GM19240 (cell line): ENCODE data around the gene NEIL1.
"Not testable (repeated sequence)": the region's sequence is repeated elsewhere in the genome, so short reads cannot be mapped to it uniquely, and the experiment has no call there.

Experiments
- DNase-seq: peaks from one replicate; pipeline ENCODE4 v3.0.0; 2011; ENCODE audit warnings: low spot score; ENCODE audit not compliant: insufficient read length

The NEIL1 gene, protein sequence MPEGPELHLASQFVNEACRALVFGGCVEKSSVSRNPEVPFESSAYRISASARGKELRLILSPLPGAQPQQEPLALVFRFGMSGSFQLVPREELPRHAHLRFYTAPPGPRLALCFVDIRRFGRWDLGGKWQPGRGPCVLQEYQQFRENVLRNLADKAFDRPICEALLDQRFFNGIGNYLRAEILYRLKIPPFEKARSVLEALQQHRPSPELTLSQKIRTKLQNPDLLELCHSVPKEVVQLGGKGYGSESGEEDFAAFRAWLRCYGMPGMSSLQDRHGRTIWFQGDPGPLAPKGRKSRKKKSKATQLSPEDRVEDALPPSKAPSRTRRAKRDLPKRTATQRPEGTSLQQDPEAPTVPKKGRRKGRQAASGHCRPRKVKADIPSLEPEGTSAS

DNA sequence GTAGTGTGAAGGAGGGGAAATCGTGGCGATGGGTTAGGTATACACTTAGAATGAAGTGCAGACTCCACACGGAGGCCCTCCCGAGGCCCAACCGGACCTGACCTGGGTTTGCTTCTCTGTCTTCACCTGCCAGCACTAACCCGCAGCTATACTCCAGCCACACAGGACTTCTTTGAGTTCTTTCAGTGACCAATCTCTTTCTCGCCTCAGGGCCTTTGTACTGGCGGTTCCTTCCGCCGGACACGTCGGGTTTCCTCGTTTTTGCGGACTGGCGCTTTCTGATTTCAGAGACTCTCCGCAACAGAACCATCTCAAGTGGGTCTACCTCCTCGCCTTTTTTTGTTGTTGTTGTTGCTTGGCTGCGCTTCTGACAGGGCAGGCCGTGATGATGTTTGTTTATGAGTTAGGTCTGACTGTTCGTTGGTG, at the start of gene NEIL1:
Gene NEIL1, plus strand, starts transcription at position 244 of the 426 bp plus-strand sequence. CDS start 1,867 bp downstream, outside the sequence.
- DNase-seq, result no peak

DNA sequence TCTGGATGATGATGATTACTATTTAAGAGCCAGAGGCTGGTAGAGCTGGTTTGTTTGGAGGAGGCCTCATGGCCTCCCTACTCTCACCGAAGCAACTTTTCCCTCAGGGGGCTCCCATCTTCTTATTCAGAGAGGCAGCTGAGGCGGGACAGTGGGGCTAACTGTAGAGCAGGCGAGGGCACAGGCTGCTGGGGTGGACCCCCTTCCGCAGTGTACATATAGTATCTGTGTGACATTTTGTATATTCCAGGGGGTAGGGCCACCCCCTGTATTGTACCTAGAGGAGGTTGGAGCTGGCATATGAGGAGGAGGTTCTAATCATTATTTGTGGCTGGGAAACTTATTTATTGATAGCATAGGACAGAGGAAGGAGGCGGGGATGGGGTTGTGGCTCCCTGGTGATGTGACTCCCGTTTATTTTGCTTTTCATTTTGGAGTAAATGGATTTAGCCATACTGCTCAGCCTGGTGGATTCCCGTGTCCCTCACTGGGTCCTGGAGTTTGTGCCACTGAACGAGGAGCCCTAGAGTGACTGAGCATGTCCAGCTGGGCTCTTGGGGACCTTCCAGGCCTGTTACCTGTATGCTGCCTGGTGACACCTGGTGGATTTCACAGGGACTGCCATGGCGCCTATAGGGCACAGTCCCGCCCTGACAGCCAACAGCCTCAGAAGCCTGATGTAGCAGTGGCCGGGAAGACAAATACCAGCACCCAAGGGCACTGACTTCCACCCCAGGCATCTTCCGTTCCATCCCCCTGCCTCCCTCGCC, 48.1 kb upstream of the NEIL1 start:
- not testable (repeated sequence) for DNase-seq

DNA sequence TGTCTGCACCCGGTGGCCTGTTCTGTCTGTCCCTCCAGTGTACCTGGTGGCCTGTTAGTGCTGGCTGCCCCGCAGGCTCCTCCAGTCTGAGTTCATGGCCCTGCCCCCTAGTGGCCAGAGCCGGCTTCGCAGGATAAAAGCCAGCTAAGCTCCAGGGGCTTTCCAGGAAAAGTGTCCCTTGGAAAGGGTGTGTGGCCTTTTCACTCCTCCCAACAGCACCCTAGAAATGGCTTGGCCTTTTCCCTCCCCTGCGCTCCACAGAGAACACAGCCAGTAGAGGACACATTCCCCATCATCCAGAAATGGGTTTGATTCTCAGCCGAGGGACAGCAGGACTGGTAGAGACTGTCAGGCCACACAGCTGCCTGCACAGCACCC, 47.5 kb upstream of the NEIL1 start:
- not testable (repeated sequence) for DNase-seq

DNA sequence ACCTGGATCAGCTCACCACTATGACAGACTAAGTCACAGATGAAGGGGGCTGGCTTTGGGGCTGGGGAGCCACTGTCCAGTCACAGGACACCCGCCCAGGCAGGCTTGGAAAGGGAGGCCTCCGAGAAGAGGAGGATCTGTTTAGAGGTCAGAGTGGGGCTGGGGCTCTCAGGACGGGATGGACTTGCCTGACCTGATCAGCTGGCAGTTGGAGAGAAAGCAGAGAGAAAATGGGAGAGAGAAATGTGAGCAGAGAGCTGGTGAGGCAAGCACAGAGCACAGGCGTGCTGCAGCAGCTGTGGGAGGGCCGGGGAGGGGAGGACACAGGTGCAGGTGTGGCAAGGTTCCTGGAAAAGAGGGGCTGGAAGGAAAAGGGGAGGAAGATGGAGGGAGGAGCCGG, 46.8 kb upstream of the NEIL1 start:
- not testable (repeated sequence) for DNase-seq

DNA sequence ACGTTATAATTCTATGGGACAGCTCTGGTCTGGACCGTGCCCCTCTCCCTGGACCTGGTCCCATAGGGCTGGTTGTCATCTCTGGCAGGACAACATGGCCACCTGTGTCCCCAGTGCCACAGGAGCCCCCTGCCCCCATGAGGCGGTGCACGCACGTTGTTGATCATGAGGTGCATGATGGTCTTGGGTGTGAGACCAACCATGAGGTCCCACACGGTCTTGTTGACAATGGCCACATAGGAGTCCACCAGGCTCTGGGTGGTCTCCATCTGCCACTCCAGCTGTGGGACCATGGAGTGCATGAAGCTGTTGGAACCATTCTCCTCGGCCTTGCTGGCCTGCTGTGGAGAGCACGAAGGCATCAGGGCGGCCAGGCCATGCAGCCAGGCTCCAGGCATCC, 44.5 kb upstream of the NEIL1 start:
- no peak for DNase-seq

DNA sequence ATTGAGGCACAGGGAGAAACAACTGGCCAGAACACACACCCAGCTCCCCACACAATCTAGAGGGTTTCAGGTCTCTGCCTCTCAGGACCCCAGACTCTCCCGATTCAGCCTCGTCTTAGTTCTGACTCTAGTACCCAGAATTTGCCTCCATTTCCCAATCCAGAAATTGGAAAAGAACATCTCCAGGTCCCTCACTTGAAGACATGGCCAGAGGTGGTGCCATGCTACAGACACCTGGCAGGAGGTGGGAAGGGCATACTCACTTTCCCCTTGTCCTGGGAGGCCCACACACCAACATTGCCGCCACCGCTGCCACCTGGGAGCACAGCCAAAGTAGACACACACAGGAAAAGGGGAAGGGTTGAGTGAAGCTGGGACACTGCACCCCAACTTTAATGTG, 44.1 kb upstream of the NEIL1 start:
- not testable (repeated sequence) for DNase-seq

DNA sequence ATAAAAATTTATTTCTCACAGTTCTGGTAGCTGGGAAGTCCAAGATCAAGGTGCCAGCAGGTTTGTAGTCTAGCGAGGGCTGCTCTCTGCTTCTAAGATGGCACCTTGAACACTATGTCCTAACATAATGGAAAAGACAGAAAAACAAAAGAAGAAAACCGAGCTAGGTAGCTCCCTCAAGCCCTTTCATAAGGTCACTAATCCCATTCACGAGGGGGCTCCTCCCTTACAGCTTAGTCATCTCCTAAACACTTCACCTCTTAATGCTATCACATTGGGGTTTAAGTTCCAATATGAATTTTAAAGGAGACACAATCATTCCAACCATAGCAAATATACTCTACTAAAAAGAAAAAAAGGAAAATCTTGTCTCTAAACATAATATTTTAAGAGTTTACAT, 40.7 kb upstream of the NEIL1 start:
- no peak for DNase-seq

DNA sequence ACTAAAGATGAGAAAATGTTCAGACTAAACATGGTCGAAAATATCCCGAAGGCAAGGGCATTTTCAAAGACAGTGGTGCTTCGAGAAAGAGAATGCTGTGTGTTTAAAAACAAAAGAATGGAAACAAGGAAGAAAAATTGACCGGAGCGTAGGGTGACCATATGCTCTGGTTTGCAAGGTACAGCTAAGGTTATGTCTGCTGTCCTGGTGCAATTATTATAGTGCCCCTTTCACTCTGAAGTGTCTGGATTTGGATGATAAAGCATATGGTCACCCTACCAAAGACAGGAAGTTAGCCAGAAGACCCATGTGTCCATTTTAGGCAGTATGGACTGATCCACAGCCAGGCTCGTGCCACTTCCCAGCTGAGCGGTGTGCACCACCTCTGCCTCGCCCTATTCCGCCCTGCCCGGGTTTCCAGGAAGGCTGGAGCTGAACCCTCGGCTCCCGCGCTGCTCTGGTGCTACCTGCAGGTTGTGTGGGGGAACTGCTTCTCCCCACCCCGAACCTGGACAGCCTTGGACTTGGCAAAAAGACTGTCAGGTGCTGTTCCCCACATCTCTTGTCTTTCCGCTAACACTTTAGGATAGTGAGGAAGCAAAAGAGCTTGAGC, 39.0 kb upstream of the NEIL1 start:
- DNase-seq, result peak; percentile 42

DNA sequence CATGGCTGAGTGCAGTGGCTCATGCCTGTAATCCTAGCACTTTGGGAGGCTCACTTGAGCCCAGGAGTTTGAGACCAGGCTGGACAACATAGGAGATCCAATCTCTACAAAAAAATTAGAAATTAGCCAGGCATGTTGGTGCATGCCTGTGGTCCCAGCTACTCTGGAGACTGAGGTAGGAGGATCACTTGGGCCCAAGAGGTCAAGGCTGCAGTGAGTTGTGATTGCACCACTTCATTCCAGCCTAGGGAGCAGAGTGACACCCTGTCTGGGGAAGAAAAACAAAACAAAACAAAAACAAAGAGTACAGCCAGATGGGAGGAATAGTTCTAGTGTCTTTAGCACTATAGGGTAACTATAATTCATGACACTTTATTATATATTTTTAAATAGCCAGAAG, 37.1 kb upstream of the NEIL1 start:
- no peak for DNase-seq

DNA sequence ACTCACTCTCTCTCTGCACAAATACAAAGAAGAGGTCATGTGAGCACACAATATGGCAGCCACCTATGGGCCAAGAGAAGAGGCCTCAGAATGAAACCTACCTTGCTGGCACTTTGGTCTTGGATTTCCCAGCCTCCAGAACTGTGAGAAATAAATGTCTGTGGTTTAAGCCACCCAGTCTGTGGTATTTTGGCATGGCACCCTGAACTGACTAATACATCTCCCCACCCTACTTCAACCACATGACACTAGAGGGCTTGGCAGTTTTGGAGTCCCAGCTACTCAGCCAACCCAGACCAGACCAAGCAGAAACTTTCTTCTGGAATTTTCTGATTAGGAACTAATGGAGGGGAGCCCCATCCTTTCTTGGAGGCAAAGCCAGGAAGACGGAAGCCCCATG, 34.3 kb upstream of the NEIL1 start:
- not testable (repeated sequence) for DNase-seq

DNA sequence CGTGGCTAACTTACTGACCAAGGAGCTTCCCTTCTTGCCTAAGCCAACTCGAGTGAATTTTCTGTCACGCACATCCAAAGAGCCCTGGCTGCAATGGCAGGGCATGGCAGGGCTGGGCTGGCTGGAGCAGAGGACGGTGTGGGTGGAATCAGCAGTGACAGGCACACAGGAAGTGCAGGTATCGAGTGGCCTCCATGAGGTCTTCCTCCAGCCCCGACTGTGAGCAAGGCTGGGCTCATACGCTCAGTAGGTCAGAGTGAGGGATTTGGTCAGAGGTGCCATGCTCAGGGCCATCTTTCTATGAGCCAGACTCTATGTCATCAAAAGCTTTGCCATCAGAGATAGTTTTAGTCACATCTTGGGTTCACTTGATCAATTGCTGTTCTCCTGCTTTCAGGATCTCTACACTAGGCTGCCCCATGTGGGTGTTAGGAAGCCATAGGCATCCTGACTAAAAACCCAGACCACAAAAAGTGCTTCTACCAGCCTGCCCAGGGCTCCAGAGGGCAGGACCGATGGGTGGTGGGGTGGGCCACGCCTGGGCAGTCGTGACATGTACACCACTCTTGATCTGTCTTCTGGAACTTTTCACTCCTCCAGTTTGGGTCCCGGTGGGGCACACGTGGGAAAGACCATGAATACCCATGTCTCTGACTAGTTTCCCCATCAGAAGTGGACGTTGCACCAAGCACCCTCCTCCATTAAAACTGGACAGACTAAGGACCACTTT, 33.6 kb upstream of the NEIL1 start:
- no peak for DNase-seq

DNA sequence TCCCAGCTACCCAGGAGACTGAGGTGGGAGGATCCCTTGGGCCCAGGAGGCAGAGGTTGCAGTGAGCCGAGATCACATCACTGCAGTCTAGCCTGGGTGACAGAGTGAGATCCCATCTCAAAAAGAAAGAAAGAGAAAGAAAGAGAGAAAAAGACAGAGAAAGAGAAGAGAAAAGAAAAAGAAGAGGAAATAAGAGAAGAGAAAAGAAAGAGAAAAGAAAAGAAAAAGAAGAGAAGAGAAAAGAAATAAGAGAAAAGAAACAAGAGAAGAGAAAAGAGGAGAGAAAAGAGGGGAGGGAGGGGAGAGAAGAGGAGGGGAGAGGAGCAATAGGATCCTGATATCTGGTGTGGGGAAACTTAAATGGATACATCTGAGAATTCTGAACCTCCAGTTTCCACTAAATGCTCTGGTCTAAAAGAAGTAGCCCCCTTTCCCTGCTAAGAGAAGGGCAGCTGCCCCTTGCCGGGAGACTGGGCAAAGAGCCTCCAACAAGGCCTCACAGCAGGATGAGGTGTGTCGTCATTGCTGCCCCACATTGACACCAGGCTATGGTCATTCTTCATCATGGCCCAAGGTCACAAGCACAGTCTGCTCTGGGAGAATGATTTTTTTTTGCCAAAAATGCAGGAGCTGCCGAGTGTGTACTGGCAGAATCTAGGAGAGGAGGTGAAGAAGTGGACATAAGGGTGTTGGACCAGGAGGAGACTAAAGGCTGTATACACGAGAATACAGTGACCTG, 32.1 kb upstream of the NEIL1 start:
- no peak for DNase-seq

DNA sequence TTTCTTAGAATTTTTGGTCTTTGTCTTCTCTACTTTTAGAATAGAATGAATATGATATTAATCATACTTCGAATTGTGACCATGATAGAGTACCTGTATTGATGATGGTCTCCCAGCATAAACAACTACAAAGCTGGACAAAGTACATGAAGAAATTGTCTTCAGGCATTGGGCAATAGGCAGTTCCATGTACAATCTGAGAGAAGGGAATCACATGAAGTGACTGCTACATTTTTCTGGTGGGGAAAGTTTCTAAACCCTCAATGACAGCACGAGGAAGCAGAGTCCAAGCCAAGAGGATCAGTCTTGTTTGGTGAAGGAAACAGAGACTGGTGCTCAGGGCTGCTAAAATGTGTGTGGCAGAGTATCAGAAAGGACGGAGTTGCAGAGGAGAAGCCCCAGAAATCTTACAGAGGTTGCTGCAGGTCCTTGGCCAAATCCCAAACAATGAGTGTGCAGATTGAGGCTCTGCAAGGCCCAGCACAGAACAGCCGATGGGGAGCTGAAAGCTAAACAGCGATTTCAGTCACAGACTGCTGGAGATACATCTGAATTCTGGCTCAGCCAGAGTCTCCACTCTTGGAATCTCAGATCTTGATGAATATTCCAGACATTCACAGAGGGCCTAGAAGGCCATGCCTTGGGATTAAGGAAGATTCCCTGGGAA, 27.5 kb upstream of the NEIL1 start:
- not testable (repeated sequence) for DNase-seq

DNA sequence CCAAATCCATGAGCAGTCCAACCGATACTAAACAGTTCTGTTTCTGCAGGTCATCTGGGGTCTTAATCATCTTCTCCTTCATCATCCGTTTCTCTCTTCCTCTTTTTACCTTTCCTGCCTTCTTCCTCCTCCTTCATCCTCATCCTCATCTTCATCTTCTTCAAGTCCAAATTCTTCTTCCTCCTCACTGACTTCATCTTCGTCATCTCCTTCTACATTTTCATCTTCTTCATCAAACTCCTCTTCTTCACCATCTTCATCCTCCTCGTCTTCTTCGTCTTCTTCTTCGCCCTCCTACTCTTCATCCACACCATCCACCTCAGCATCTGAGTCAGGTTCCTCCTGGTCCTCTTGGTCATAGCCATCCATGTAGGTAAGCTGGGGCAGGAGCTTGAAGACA, 25.1 kb upstream of the NEIL1 start:
- no peak for DNase-seq

DNA sequence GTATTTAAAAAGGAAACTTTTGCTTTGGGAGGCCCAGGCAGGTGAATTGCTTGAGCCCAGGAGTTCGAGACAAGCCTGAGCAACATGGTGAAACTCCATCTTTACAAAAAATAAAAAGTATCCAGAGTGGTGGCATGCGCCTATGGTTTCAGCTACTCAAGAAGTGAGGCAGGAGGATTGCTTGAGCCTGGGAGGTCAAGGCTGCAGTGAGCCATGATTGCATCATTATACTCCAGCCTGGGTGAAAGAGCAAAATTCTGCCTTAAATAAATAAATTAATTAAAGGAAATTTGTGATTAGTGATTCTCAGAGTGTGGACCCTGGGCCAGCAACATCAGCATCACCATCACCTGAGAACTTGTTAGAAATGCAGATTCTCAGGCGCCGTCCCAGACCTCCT, 20.9 kb upstream of the NEIL1 start:
- DNase-seq, result no peak

DNA sequence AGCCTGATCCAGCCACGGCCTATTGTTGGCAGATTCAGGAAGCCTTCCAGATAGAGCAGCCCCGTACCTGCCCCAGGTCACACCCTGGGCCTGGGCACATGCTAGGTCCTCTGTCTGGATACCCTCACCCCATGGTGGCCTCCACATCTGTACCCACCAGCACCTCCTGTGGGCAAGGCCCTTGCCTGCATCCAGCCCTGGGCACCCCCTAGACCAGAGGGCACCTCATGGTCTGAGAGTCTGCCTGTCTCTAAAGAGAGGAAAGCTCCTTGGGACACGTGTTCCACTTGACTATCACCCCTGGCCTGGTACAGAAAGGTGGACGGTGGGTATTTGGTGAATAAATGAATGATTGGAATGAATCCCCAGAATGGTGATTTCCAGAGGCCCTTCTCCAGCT, 19.8 kb upstream of the NEIL1 start:
- DNase-seq, result no peak

DNA sequence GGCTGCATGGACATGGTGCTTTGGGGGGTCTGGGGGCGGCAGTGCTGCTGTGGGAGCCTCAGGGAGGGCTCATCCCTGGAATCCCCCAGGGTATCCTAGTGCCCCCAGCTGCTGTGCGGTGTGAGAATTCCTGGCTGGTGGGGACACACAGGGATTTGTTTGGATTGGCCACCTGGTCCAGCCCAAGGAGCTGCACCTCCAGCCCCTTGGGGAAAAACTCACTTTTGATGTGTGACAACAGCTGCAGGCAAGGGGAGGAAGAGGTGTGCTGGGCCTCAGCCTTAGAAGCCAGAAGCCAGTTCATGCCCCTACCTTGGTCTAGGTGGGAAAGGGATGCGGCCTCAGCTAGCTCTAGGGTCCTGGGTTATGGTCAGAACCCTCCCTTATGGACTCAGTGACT, 19.3 kb upstream of the NEIL1 start:
- DNase-seq, result no peak

DNA sequence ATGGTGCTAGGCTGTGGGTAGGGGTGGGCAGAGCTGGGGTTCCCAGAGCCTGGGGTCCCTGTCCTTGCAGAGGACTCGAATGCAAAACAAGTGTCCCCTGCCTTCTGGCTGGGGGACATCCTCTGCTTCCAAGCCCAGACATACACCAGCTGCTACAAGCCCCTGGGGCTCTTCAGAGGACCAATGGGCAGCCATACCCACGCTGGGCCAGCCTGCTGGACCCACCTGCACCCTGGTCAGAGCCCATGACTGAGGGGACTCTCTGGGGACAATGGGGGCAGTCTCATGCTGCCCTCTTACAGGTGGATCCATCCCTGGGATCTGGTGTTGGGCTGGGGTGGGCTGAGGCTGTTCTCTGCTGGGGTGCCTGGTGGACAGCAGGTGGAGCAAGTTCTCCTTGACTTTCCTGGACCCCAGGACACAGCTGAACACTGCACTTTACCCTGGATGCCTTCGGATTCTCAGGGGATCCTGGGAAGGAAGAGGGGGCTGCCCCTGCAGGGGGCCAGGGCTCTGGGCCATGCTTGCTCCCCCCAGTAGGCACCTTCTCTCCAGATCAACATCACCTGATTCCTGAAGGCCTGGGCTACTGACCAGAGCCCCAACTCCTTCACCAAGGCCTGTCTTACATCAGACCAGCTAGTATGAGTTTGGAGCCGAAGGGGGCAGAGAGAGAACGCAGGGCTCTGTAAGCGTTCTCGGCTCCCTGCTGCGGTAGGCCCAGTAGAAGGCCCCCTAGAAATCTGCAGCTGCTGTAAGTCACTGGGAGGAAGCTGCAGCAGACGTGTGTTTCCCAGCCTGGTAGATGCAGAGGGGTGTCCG, 18.1 kb upstream of the NEIL1 start:
- no peak for DNase-seq

DNA sequence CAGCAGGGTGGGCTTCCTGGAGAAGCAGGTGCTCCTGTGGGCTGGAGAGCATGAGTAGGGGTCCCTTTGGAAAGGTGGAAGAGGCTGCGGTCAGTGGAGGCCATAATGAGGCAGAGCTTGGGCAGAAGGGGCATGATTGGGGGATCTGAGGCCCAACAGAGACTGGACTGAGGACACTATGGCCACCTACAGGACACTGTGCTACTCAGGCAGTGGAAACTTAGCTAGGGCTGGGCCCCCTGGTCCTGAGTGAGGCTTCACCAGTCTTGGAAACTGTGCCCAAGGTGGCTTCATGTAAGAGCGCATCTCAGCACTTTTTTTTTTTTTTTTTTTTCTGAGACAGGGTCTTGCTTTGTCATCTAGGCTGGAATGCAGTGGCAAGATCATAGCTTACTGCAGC, 17.3 kb upstream of the NEIL1 start:
- no peak for DNase-seq

DNA sequence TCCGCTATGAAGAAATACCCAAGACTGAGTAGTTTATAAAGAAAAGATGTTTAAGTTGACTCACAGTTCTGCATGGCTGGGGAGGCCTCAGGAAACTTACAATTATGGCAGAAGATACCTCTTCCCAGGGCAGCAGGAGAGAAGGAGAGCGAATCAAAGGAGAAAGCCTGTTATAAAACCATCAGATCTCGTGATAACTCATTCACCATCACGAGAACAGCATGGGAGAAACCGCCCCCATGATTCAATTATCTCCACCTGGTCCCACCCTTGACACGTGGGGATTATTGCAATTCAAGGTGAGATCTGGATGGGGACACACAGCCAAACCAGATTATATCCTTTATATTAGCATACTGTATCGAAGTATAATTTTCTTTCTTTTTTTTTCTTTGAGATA, 14.7 kb upstream of the NEIL1 start:
- not testable (repeated sequence) for DNase-seq
